Limb (tissue), 2 donors: Measurements from ENCODE around the gene CEMIP.
A peak's percentile ranks its signal among the peaks of the same experiment; 100 is the strongest.
"Not testable (repeated sequence)": the region's sequence is repeated elsewhere in the genome, so short reads cannot be mapped to it uniquely, and the experiment has no call there.

ENCODE experiments used
- DNase-seq, 2 donors: peaks; one replicate each; pipeline ENCODE4 v3.0.0-alpha.2; 2016; ENCODE audit errors: extremely low spot score in 2 of 2

The CEMIP gene

DNA sequence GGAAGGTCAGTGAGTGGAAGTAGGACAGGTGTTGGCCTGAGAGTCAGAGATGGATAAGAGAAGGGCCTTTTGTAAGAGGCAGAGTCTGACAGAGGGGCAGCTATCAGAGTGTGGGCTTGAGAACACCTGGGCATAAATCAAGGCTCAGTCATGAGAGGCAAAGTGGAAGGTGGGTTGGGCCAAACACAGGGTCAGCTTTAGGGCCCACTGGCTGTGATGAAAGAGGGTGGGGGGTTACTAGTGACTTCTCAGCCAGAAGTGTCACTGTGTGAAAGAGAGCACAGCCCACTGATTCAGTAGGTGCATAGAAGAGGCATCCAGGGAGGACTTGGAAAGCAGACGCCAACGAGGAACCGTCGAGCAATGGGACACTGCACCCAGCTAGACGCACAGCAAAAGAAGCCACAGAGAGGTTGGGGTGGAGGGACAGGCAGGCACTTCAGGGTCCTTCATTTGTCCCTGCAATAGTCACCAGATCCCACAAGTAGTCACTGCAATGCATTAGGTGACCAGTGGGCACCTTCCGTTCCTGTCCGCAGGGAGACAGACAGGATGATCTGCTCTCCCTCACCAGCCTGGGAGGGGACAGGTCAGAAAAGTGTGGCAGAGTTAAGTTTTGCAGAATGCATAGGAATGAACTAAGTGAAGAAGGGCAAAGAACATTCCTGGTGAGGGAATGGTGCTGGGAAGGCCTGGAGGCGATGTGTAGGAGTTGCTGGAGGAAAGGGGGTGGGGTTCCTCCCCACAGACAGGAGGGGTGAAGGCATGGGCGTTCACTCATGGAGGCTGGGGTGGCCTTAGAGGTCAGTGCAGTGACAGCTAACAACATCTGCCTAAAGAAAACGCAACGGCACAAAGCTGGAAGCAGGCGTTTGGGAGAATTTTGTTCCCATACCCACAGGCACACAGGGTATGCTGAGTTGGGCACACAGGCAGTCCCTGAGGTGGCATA is 174.1 kb downstream of the CEMIP start:
- DNase-seq, result peak in 1 of 2 donors; percentile 8

DNA sequence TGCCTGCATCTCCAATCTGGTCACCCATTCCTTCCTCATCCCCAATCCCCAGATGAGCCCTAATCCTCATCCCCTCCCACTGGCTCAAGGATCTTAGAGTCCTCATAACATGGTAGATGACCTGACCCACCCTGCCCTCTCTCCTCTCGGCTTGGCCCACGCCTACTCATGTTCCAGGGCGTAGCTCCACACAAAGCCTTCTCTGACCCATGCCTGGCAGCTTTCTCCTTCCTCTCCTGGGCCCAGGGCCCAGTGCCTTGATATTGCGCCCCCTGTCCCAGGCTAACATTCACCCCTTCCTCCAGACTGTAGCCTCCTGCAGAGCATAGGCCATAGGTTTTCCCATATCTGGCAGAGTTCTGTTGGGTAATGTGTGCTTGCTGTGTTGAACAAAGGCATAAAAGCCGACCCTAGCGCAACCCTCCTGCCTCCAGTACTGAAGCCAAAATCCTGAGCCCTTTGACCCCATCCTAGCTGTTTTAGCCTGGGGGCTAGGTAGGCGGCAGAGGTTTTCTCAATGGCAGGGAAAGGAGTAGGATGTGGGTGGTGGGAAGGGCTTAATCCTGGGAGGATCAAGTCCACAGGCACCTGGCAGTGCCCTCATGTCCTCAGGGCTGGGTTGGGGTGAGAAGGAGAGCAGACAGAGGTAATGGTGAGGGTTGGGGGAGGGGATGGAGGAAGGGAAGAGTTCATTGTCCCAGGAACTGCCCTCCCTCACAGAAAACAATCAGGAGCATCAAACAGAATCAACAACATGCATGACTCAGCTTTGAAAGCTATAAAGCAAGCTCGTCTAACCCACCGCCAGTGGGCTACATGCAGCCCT is 175.0 kb downstream of the CEMIP start:
- DNase-seq, result no peak

DNA sequence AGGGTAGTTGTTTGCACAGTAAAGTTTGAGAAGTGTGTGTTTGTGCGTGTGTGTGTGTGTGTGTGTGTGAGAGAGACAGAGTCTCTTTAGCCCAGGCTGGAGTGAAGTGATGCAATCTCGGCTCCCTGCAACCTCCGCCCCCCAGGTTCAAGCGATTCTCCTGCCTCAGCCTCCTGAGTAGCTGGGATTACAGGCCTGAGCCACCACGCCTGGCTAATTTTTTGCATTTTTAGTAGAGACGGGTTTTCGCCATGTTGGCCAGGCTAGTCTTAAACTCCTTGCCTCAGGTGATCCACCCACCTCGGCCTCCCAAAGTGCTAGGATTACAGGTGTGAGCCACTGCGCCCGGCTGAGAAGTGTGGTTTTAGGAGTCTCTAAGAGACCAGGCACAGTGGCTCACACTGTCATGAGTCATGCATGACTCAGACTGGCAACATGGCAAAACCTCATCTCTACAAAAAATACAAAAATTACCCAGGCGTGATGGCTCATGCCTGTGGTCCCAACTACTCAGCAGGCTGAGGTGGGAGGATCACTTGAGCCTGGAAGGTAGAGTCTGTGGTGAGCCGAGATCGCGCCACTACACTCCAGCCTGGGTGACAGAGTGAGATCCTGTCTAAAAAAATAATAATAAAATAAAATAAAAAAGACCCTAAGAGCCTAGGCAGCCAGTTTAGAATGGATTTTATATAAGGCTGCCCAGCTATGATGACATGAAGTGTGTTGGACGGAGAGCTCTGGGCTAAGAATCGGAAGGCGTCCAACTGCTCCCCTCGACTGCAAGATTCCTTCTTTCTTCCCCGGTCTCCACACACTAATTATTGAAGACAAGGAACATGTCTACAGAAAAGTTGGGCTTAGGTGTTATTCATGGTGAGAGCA is 176.6 kb downstream of the CEMIP start:
- DNase-seq, result not testable (repeated sequence)

DNA sequence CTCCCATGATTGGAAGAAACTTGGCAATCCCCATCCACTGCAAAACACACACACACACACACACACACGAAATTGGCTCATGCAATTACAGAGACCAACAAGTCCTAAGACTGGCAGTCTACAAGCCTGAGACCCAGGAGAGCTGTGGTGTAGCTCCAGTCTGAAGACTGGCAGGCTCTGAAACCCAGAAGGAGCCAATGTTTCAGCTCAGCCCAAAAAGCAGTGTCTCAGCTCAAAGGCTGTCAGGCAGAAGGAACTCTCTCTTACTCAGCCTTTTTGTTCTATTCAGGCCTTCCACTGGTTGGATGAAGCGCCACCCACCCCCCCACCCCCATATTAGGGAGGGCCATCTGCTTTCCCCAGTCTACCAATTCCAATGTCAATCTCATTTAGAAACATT is 178.4 kb downstream of the CEMIP start:
- no peak for DNase-seq

DNA sequence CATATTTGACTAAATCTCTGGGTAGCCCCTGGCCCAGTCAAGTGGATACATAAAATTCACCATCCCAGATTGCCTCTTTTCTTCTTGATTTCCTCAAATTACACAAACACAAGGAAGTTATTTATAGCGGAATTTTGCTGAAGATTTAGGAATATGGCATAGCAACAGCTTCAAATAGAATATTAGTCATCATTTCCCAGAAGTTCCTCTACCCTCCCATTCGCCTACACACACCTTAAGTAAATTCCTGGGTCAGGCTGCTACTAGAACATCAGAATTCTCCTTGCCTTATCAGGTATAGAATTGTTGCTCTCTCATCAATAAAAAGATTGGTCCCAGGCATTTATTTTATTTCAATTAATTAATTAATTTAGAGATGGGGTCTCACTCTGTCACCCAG is 178.8 kb downstream of the CEMIP start:
- no peak for DNase-seq

DNA sequence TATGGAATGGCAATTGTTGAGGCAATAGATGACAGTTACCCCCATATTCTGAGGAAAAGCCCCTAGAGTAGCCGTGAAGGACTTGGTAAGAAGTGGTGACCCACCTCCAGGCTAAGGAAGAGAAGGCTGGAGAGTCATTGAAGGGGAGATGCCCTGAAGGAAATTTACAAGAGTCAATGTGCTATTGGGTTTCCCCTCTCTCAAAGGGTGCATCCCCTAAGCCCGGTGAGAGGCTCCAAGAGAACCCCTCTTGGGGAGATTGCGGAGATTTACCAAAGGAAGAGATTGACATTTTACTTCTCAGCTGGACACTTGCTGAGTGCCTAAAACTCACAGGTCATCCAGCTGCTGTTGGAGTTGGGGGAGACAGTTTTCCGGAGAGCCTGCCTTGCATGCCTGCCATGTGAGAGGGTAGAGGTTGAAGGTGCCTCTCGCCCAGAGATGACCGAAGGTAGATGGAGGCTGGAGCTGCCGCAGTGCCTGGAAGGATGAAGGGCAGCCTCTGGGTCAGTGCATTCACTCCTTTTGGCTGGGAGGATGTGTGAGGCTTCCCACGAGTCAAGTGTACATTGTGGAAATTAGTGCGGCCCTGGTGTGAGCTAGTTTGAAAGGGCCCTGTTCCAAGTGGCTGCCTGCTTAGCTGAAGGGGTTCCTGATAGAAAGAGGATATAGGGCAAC is 179.8 kb downstream of the CEMIP start:
- DNase-seq, result no peak

DNA sequence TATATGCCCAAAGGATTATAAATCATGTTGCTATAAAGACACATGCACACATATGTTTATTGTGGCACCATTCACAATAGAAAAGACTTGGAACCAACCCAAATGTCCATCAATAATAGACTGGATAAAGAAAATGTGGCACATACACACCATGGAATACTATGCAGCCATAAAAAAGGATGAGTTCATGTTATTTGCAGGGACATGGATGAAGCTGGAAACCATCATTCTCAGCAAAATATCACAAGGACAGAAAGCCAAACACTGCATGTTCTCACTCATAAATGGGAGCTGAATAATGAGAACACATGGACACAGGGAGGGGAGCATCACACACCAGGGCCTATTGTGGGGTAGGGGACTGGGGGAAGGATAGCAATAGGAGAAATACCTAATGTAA is 186.3 kb downstream of the CEMIP start:
- DNase-seq, result not testable (repeated sequence)

DNA sequence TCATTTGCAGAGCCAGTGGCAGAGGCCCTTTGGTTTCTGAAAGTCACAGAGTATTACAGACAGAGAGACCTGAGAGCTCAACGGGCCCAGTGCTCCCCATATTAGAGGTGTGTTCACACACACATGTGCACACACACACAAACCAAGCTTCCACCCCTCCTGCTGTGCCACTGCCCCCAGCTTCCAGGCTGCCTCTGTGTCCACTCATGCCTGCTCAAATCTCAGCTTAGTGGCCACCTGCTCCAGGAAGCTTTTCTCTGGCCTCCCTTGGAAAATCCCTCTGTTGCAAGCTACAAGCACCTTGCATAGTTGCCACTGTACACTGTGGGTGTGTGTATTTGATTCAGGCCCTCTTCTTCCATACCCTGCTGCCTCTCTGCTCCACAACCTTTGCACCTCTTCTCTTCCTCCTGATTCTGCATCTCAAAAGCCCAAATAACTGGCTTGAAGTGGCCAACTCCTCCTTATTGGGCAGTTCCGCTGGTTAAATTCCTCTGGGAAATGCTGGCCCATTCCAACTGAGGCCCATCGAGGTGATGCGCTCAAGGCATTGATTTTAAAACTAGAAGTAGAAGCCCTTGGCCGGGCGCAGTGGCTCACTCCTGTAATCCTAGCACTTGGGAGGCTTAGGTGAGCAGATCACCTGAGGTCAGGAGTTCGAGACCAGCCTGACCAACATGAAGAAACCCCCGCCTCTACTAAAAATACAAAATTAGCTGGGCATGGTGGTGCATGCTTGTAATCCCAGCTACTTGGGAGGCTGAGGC is 187.4 kb downstream of the CEMIP start:
- DNase-seq, result no peak

DNA sequence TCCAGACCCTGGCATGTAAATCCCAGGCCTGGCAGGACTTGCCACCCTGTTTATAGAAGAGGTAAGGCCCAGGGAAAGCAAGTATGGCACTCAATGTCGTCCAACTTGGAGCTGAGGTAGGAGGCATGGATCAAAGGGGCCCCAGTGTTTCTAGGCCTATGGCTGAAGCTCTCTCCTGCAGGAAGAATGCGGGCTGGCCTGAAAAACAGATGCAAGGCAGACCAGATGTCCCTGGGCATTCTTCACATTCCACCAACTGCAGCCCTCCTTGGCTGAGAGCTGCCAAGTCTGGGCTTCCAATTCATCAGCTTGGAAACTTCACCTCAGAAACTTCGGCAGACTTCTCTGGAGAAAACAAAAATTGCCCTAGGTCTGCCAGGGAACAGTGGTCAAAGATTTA is 188.3 kb downstream of the CEMIP start:
- peak; percentile 49 to 51 for DNase-seq

DNA sequence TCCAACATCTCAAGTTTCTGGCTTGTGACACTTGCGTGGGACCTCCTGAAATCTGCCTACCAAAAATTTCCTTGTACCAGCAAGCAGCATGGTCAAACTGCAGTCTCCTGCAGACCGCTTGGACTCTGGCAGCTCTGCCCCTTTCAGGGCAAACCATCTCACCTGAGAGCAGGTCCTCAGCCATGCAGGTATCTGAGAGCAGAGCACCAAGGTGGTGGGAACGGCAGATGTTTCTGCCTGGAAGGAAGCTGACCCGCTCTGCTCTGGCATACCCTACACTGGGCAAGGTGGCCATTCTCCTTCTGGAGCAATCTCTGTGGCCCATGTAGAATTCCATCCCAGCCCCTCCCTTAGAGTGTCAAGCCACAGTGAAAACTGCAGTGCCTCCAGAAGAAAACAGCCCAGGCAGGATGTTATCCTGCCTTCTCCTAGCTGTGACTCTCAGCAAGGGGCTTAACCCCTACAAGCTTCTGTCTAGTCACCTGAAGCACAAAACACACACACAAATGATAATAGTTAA is 188.9 kb downstream of the CEMIP start:
- DNase-seq, result no peak

DNA sequence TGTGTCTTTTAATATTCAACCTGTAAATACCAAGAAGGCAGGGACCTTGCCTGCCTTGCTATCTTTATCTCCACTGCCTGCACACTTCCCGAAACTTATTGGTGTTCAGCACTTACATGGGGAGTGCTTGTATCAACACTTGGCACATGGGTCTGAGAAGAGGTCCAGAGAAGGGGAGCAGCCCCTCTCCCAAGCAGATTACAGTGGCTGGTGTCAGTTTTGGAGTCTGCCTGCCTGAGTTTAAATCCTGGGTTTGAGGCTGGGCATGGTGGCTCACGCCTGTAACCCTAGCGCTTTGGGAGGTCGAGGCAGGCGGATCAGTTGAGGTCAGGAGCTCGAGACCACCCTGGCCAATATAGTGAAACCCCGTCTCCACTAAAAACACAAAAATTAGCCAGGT is 190.1 kb downstream of the CEMIP start:
- DNase-seq, result no peak

DNA sequence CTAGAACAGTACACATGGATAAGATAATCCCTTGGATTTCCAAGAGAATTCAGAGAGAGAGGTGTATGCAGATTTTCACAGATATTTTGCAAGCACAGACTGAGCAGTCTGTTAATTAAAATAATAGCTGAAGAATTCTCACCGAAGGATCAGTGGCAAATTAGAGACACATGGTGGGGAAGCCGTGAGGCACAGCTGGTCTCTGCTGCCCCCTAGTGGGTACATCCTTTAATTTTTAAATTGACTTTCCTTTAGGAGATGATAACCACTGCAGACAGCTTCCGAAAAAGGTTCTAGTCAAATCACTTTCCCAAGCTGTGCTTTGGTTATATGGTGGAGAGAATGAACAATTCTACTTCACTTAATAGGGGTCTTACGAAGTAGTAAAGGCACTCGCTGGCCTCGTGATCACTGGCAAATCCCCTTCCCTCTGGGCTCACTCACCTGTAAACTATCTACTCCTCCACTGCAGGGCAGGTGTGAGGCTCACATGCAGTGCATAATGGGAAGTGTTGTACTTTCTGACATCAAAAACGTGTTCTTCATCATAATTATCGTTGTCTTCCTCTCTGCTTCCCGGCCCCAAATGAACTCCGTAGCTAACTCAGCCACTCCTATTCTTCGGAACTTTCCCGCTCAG is 191.0 kb downstream of the CEMIP start:
- peak; percentile 78 for DNase-seq

DNA sequence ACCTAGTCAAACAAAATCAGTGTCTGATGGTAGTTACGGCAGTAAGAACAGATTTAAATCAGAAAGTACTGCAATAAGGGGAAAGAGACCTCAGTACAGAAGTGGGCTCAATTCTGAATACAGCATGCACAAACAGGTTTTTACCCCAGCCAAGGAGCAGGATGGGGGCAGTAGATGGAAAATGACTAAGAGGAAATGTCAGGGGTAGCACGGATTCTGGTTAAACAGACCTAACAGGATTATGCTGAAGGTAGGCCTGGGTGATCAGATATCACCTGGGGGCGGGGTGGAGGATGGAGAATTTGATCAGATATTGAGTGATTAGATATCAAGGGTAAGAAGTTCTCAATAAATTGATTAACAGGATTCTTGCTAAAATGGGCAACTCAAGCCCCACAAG is 191.5 kb downstream of the CEMIP start:
- no peak for DNase-seq

DNA sequence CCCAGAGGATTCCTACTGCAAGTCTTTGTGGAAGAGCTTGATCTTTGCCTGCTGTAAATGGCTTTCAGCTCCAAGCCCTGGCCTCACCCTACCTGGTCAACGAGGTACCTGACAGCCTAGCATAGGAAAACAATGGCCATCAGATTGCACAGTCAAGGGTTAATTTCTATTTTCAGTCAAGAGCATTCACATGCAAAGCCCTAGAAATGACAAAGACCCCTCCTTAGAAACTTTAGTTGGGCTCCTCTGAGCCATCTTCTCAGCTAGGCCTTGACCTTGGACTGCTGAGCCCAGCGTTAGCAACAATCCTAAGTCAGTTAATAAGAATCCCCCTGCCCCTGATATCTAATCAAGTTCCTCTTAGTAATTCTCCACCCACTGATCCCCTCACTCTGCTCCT is 192.0 kb downstream of the CEMIP start:
- no peak for DNase-seq

DNA sequence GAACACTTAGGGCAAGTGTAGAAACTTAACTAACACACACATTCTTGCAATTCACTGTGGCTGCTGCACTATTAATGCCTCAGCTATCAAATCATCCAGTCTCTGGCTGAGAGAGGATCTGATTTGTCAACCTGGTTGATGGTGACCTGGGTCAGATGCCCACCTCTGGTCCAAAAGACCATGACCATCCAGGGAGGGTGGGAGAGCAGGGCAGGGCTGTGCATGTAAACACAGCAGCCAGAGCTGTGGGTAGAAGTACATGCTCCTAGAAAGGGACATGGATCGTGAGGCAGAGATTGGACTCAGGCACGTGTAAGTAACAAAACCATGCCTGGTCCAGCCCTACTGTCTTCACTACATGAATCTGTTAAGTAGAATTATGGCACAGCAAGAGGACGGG is 193.1 kb downstream of the CEMIP start:
- no peak for DNase-seq

DNA sequence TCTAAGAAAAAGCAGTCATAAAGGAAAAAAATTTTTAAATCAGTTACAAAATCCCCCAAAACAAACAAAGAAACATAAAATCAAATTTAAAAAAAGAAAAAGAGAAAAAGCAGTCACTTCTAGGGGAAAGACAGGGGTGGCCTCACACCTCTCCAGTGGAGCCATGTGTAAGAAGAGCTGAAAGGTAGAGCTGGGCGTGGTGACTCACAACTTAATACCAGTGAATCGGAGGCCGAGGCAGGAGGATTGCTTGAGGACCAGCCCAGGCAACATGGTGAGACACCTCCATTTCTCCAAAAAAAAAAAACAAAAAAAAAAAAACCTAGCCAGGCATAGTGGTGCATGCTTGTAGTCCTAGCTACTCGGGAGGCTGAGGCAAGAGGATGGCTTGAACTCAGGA is 195.7 kb downstream of the CEMIP start:
- DNase-seq, result no peak

DNA sequence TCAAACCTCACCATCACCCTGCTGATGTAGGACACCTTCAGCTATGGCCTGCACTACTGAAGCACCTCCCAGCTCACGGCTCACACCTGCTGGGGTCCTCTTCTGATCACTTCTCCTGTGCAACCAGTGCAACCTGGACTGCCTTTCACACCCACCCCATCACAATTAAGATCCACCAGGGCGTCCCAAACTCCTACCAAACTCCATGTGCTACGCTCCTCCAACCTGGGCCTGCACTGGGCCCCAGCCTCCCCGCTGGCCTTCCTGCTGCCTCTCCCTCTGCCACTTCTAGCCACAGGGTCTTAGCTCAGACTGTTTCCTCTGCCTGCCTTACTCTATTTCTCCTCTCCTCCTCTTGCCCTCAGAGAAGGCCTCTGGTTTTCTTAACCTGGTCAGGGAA is 197.7 kb downstream of the CEMIP start:
- no peak for DNase-seq

DNA sequence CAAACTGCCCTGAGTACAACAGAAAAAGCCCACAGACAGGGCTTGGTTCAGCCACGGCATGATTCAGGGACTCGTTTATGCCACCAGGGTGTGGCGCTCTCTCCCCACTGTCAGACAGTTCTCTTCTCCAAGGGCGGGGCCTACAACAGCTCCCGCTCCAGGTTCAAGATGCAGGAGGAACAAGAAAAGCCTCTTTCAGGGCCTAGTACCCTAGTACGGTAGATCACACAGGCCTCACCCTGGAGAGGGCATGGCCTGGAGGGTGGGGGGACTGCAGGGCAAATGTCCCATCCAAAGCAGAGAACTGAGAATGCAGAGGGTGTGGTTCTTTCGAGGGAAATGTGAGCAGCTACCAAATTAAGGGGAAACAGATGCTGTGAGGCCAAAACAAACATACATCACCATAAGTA is 198.5 kb downstream of the CEMIP start:
- DNase-seq, result peak; percentile 53 to 75

DNA sequence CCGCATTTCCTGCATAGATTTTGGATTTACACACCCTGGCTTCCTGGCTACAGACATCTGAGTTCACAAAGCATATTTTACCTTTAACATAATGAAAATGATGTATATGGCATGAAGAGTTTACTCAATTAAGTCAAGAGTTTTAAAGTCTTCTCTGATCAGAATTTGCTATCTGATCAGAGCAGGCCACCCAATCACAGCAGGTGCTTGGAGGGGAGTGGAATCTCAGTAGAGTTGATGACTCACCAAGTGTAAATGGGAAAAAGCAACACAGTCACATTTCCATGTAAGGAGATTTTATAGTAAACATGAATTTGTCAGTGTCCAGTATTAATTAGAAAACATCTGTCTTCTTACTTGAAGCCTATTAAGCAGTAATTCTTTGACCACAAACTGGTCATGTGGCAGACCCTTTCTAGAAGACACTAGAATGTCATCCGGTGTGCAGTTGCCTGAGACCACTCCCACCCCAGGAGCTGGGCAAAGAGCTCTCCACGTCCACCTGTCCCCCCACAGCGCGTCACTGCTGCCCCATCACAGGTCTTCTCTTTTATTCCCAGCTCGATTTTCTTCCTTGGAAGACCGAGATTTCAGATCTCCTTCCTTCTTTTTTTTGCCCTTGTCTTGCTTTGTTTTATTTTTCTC is 199.6 kb downstream of the CEMIP start:
- no peak for DNase-seq
